ENCODE data around the gene HSPBP1.
"Not testable (repeated sequence)": the region's sequence is repeated elsewhere in the genome, so short reads cannot be mapped to it uniquely, and the experiment has no call there.

Gene HSPBP1

GRCh38 chr19:55230780-55231179 is 49.1 kb downstream of the HSPBP1 start:
- no peak for DNase-seq

DNA sequence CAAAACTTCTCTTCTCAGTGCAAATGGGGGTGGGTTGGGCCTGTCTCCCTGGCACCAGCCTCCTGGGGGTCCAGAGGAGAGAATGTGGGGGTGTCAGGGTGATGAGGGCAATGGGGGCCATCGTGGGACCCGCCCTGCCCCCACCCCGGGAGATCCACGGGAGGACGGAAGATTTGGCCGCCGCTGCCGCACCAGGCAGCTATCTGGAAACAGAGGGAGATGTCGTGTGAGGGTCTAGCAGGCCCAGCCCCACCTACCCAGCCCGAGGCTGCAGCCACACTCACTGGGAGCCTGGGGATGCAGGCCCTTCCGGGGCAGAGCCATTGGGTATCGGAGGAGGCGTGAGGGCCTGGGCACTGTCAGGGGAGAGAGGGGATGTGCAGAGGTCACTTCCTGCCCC is 49.6 kb downstream of the HSPBP1 start:
- no peak for DNase-seq

DNA sequence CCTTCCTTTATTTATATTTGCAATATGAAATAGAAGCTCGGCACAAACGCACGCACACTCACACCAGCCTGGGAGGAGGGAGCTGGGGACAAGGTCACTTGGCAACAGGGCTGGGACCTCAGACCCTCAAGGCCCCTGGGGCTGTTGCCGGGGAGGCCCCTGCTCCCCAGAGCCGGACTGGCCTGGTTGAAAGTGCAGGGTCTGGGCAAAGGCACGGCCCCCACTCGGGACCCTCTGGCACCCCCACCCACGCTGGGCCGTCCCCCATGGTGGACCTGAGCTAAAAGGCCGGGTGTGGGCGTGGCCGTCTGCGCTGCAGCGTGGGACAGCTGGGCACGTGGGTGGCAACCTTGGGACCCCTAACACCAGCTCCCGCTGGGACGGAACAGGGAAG is 50.1 kb downstream of the HSPBP1 start:
- no peak for DNase-seq

DNA sequence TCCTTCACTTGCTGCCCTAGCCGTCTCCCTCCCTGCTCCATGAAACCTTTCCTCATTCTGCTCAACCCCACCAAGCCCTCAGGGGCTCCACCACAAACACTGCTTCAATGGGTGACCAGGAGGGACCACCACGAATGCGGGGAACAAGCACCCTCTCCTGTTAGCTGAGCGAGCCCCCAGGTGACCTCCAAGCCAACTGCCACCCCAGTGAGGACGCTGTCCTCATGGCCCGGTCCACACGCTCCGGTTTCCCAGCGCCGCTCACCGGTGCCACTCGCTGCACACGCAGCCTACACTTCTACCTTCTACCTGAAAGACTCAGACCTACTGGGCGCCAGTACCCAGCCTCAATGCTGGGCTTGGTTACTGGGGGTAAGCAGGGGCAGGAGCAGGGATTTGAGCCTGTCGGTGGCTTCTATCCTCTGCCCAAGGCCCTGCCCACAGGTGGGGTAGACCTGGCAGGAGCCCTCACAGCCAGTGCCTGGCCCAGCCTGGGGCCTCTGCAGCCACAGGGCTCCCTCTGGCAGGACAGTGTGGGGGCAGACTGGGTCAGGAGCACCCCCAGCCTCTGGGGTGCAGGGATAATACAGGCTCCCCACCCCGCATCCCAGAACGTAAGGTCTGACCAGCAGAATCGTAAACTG is 50.6 kb downstream of the HSPBP1 start:
- no peak for DNase-seq

- no peak for DNase-seq
These were observed 51.4 kb downstream of the HSPBP1 start, which contains the start of gene TMEM86B for GRCh38 chr19:55228403-55229031. Gene TMEM86B (minus strand): TSS chr19:55228763. CDS start chr19:55228741, 22 bp downstream.

DNA sequence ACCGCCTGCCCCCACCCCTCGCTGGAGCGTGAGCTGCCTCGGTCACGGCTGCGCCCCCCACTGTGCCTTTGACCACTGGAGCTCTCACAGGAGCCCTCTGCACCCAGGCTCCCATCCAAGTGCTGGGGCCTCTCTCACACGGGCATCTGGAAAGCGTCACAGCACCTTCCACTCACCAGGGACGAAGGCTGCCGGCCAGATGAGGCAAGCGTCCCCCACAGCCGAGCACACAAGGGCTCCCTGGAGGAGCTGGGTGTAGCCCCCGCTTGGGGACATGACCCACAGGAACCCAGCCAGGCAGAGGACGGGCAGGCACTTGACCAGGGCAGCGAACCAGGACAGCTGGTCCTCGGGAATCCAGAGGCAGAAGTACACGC is 51.9 kb downstream of the HSPBP1 start:
- DNase-seq = no peak

- no peak for DNase-seq
These were observed 52.5 kb downstream of the HSPBP1 start for GRCh38 chr19:55227241-55228014.

- no peak for DNase-seq
These were observed 53.1 kb downstream of the HSPBP1 start for GRCh38 chr19:55226788-55227187.

DNA sequence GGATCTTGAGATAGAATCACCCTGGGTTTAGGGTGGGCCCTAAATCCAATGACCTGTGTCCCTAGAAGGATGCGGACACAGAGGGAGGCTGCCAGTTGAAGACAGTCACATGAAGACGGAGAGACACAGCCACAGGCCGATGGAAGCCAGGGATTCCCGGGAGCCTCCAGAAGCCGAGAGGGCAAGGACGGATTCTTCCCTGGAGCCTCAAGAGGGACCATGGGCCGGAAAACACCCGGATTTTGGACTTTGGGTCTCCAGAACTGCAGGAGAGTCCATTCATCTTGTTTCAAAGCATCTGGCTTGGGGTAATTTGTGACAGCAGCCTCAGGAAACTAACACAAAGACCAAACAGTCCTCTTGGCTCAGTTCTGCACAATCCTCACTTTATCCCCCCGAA is 53.6 kb downstream of the HSPBP1 start:
- no peak for DNase-seq

DNA sequence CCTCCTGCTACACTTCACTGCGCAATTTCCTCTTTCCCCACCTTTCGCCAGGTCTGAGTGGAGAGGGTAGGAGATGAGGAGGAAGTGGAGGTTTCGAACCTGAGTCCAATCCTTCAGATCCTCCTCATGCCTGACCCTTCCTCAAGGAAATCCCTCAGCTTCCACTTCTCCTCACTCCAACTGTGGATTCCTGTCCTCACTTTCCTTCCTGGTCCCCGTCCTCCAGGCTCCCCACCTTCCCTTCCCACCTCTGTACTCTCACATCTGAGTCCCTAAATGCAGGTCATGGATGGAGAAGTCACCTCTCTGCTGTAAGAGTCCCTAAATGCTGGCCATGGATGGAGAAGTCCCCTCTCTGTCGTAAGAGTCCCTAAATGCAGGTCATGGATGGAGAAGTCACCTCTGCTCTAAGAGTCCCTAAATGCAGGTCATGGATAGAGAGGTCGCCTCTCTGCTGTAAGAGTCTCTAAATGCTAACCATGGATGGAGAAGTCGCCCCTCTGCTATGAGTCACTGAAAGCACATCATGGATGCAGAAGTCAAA is 54.4 kb downstream of the HSPBP1 start:
- no peak for DNase-seq

DNA sequence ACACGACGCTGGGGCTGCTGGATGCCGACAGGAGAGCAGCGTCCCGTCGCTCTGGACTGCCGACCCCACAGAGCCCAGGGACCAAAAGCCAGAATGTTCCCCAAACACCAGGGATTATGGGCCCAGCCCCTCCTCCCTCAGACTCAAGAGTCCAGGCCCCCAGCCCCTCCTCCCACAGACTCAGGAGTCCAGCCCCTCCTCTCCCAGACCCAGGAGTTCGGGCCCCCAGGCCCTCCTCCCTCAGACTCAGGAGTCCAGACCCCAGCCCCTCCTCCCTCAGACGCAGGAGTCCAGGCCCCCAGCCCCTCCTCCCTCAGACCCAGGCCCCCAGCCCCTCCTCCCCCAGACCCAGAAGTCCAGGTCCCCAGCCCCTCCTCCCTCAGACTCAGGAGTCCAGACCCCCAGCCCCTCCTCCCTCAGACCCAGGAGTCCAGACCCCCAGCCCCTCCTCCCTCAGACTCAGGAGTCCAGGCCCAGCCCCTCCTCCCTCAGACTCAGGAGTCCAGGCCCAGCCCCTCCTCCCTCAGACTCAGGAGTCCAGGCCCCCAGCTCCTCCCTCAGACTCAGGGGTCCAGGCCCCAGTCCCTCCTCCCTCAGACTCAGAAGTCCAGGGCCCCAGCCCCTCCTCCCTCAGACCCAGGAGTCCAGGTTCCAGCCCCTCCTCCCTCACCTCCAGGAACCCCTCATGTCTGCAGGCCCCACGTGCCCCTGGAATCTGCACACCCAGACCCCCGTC is 55.1 kb downstream of the HSPBP1 start:
- DNase-seq = not testable (repeated sequence)

DNA sequence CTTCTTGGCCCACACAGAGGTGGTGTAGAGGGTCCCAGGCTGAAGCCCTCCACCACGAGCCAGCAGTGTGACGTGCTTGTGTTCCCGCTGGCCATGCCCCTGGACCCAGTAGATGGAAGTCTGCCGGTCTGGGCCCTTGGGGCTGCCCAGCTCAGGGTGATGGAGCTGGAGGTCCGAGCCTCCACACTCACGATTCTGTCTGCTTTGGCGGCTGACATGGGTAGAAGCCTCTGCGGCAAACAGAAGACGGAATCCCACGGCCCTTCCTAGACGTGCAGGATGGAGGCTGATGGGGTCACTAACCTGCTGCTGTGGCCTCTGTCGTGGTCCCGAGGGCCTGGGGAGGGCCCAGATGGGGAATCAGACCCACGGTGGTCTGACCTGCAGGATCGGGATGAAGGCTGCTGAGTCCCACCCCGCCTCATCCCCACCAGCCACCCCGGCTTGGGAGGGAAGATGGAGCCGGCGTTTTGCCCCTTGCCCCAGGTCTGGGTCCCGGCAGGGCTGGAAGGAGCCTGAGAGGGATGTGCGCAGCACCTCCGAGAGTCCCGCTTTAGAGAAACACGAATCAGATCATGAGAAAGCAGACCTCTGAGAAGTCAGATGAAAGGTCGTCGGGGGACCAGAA is 55.8 kb downstream of the HSPBP1 start:
- DNase-seq = no peak

GRCh38 chr19:55223291-55224037 is 56.4 kb downstream of the HSPBP1 start:
- no peak for DNase-seq

DNA sequence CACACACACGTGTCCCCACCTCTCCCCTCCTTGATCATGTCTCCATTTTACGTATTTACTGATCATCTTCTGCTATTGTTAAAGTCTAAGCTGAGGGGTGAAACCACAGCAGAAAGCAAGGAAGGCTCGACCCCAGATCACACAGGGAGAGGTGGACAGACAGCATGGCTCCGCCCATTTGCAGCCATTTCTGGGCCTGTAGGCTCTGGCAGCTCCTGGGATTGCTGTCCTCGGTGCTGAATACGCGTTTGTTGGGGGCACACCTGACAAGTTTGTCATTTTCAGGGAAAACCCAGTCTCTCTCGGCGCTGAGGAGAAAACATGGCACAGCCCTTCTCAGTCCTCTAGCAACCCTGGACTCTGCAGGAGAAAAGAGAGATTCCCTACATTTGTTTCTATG is 59.4 kb downstream of the HSPBP1 start:
- DNase-seq = no peak

DNA sequence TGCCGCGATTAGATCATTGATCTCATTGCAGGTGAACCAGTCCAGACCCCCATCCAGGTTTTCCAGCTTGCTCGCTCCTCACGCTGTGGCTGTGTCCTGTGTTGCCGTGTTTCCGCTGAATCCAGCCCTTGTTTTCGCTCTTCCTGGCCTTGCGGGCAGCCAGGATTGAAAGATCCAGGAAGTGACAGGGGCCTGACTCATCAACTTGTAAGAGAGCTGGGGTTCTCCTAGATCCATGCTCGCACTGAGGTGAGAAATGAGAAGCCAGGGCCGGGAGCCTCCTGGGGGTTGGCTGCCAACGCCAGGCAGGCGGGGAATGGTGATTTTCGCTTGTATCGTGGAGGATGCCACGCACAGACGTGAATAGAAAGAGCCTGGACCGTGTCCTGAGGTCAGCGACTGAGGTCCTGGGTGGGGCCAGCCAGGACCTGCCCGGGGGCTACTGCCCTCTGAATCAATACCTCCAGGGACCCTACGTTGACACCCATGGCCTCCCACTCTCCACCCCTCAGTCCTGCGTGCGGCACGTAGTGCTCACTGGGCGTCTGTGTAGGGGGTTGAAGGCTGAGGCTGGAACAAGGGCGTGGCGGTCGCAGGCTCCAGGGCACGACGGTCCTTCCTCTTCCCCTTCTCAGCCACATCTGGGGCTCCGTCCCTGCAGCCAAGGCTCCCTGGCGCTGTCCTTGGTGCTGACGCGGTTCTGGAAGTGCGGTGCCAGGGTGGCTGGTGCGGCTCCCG is 63.3 kb downstream of the HSPBP1 start:
- peak; percentile 65 for DNase-seq

DNA sequence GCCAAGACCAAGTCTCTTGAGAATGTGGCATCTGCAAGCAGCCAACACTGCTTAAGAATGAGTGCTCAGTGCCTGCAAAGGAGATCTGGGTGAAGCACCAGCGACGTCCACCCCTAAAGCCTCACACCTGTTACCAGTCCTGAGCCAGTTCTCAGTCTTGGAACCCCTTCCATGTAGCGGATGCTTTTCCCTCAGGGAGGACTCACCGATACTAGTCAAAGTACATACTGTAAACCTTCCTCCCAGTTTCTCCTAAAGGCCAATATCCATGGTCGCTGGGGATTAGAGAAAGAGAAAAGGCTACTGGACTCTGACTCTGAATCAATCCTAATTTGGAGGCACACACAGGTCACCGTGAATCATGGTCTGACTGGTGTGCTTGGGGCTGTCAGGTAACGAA is 66.4 kb downstream of the HSPBP1 start:
- DNase-seq = no peak

DNA sequence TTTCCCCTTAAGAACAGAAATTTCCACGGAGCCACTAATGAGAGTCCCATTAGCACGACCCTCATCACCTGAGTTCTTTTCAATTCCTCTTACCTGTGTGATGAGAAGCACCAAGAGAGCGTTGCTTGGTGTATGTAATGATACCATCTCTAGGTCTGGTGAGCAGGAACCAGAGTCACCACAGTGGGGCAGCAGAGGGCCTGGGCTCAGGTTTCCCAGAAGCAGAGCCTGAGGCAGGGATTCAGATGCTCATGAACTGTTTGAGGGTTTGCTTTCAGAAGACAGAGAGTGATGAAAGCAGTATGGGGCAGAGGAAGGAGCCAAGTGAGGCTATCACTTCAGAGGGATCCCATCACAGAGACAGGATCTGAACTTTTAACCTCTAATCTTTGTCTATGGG is 67.5 kb downstream of the HSPBP1 start:
- peak; percentile 32 for DNase-seq

Data from CD4-positive, alpha-beta T cell treated with Interleukin-15 for 1 hour (primary cell).